NCI-H1092 treated with DMSO at 0.1 percent for 48 hours (cell line): Measurements from ENCODE around the gene HAO2.
A peak's percentile ranks its signal among the peaks of the same experiment; 100 is the strongest.
"Not testable (repeated sequence)": the region's sequence is repeated elsewhere in the genome, so short reads cannot be mapped to it uniquely, and the experiment has no call there.

Experiments
- DNase-seq: peaks from one replicate; lab custom pipeline; 2025; lab: John Stamatoyannopoulos, UW

HAO2 gene

GRCh38 chr1:119347858-119348257, 20.7 kb upstream of the HAO2 start:
- DNase-seq, result no peak

DNA sequence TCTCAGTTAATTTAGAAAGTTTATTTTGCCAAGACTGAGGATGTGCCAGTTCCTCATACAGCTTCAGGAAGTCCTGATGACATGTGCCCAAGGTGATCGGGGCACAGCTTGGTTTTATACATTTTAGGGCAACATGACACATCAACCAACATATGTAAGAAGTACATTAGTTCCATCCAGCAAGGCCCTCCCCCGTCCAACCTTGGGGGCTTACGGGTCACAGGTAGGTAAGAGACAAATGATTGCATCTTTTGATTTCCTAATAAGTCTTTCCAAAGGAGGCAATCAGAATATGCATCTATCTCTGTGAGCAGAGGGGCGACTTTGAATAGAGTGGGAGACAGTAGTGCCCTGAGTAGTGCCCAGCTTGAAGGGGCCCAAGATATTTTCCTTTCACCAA, 19.6 kb upstream of the HAO2 start:
- no peak for DNase-seq

- not testable (repeated sequence) for DNase-seq
Observed at GRCh38 chr1:119350866-119351265, 17.7 kb upstream of the HAO2 start.

- no peak for DNase-seq
Observed at GRCh38 chr1:119351997-119352396, 16.6 kb upstream of the HAO2 start.

- DNase-seq, result no peak
Observed at GRCh38 chr1:119353836-119354235, 14.7 kb upstream of the HAO2 start.

DNA sequence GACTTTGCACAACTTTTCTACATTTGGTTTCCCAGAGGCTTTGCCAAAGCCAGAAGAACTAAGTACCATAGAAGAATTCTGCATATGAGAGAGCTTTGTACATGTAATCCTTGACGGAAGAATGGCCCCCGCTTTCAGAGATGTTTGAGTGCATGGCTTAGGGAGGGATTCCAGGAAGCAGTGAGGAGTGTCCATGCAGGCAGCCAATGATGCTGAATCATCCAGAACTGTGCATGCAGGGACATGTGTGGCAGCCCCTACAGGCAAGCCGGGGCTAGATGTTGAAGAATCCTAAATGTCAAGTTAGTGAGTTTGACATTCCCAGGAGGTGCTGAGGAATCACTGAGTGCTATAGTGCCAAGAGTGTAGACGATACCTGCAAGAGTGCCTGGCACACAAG, 9.9 kb upstream of the HAO2 start:
- no peak for DNase-seq

DNA sequence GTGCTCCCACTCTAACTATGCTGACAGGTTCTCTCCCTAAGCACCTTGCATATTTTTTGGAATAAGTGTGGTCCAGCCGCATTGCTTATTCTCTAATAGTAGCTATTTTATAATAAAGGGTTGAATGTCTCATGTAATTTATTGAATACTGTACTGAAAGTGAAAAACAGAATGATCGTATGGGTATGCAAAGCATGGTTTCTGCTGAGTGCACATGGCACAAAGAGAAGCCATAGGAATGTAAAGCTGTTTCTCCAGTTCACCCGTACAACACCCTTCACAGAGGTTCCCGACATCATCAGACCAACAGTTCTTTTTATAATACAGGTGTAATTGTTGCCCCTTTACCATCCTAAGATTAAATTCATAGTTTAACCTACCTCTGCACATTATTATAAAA, 8.9 kb upstream of the HAO2 start:
- no peak for DNase-seq

GRCh38 chr1:119361205-119361604, 7.4 kb upstream of the HAO2 start:
- DNase-seq, result no peak

DNA sequence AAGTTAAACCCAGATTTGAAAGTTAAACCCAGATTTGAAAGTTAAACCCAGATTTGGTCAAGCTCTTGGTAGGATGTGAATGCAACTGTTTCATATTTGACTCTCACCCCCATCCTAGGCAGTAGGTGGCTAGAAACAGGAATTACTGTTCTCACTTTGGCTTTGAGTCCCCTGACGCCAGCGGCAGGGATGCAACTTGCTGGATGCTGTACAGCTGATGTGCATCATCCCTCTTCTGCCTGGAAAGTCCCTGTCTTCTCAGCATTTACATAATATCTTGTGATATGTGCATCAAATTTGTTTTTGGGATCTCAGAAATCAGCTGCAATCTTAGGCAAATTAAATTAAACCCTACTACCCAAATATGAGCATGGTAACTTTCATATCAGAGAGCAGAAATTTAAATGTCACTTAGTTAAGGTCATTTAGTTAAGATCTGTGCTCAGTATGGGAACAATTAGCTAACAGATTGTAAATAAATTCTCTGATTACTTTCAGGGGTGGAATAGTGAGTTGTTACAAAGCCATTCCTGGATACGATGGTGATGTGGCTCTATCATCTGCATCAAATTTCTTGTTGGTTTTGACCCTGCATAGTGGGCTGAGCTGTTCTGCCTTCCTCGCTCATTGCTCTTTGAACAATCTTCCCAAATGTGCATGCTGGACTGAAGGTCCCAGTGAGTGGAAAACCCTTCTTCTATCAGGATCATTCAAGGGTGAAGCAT, 6.8 kb upstream of the HAO2 start:
- no peak for DNase-seq

DNA sequence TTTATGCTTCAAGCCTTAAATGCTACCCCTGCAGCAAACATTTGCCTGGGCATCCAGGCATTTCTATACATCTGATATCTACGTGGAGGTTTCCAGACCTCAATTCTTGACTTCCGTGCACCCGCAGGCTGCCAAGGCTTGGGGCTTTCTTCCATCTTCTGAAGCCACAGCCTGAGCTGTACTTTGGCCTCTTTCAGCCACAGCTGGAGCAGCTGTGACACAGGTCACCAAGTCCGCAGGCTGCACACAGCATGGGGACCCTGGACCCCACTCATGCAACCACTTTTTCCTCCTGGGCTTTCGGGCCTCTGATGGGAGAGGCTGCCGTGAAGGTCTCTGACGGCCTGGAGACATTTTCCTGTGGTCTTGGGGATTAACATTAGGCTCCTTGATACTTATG, 5.4 kb upstream of the HAO2 start:
- DNase-seq, result no peak

DNA sequence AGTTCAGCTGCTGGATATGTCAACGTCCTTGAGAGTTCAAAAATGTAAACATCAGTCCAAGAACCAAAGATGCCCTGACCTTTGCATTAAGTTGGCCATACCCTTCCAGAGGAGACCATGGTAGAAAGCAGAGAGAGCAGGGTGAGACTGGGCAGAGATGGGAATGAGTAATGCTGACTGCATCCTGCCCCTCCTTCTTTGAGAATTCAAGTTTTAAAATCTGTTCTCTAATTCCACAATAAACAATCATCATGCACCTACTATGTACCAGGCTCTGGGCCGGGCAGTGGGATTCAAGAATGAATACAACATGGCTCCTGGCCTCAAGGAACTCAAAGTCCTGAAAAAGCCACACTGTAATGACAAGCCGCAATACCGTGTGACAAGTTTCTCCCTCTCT, 3.9 kb upstream of the HAO2 start:
- no peak for DNase-seq

DNA sequence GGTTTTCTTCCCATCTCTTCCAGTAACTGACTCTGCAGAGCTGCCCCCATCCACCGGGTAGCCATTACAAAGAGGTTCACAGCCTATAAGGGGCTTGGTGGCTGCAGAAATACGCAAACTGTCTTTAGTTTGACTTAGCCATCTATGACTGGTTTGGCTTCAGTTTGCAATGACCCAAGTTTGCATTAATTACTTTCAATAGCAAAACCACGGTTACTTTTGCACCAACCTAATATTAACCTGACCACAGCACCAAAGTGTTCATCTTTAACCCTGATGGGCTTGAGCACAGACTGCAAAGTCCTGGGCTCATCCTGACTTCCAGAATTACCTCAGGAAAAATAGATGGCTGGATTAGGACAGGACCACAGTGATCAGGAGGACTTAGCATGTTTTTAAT, 2.2 kb upstream of the HAO2 start:
- no peak for DNase-seq

GRCh38 chr1:119367432-119368124, 1.0 kb upstream of the HAO2 start:
- DNase-seq, result peak; percentile 13

- DNase-seq, result no peak
Observed at GRCh38 chr1:119370748-119371147, 2.2 kb downstream of the HAO2 start.

- DNase-seq, result no peak
Observed at GRCh38 chr1:119371815-119372214, 3.2 kb downstream of the HAO2 start.

- DNase-seq, result no peak
Observed at GRCh38 chr1:119372503-119373086, 4.0 kb downstream of the HAO2 start.

DNA sequence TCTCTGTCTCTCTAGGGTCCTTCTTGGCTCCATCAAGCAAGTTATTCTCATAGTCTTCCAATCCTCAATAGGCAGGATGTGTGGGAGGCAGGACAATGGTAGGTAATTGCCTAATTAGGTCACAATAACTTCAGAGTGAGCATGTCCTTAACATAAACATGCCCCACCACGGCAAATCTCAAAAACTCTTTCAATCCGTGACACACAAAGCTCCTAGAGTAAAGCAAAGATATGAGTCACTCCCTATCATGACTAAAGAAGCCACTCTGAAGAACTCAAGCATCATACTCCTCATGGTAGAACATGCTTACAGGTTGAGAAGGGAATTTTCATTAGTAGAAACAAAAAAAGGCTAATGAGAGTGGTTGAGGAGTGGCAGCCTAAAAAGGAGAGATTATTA, 4.9 kb downstream of the HAO2 start:
- DNase-seq, result no peak

DNA sequence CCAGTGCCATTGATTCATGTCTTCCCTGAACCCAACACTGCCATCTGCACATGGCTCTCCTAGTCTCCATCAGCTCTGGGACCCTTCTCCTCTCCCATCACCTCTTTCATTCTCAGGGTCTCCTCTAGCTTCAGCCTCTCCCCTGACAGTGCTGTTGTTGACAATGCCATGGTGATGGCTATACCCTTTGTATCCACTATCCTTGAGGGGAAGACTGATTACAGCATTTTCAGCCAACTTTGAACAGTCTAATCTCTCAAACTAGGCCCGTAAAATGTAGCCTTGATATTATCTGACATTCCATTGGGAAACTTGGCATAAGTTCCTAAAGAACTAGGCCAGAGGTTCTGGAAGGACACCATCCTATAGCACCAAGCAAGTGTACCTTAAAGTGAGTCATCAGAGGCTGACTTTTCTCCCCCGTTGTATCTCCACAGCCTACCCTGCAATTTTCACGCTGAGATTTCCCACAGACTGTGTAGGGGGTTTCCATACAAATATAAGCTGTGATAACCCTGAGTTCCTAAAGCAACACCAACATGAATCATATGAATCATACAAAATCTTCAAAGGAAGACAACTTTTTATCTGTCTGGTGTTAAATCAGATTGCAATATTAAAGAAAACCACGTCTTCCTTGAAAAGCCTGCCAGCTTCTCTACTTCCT, 5.8 kb downstream of the HAO2 start:
- no peak for DNase-seq

DNA sequence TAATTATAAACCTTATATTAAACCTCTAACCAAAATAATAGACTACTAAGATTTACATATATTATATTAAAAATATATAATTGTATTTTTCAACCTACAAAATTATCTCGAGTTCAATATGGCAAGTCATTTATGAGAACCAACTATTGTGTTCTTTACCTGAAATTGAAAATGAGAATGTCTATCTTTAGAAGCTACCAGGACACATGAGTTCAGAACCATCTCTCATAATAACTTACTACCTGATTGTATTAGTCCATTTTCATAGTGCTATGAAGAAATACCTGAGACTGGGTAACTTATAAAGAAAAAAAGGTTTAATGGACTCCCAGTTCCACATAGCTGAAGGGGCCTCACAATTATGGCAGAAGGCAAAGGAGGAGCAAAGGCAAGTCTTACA, 6.8 kb downstream of the HAO2 start:
- DNase-seq, result no peak

GRCh38 chr1:119376594-119376993, 8.0 kb downstream of the HAO2 start:
- DNase-seq, result no peak

DNA sequence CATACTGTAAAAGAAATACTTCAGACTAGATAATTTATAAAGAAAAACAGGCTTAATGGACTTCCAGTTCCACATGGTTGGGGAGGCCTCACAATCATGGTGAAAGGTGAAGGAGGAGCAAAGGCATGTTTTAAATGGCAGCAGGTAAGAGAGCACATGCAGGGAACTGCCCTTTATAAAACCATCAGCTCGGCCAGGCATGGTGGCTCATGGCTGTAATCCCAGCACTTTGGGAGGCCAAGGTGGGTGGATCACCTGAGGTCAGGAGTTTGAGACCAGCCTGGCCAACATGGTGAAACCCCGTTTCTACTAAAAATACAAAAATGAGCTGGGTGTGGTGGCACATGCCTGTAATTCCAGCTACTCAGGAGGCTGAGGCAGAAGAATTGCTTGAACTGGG, 9.0 kb downstream of the HAO2 start:
- DNase-seq, result not testable (repeated sequence)

- no peak for DNase-seq
Observed at GRCh38 chr1:119379117-119379516, 10.5 kb downstream of the HAO2 start.

GRCh38 chr1:119380304-119380703, 11.7 kb downstream of the HAO2 start:
- DNase-seq, result no peak
